HEK293 (cell line): Measurements from ENCODE around the gene PPIC.

ENCODE experiments used
- EGR2 ChIP-seq: fragments of 450-650 bp; formaldehyde crosslinking; IDR thresholded peaks from 2 replicates; pipeline ENCODE4 v1.5.1; 2016; ENCODE audit warnings: low read depth, missing biosample characterization, missing genetic modification characterization
- GLIS1 ChIP-seq: fragments of 450-650 bp; formaldehyde crosslinking; IDR thresholded peaks from 2 replicates; pipeline ENCODE4 v1.5.1; 2016; ENCODE audit warnings: missing biosample characterization, missing genetic modification characterization
- HOXA7 ChIP-seq: sonication (generic); formaldehyde crosslinking; IDR thresholded peaks from 2 replicates; pipeline ENCODE4 v1.8.1; 2022; ENCODE audit warnings: missing genetic modification reagents, borderline replicate concordance
- IKZF3 ChIP-seq: fragments of 450-650 bp; IDR thresholded peaks from 2 replicates; pipeline ENCODE4 v1.5.0; 2018; ENCODE audit warnings: missing biosample characterization, mild to moderate bottlenecking, missing genetic modification characterization, moderate library complexity
- INSM2 ChIP-seq: fragments of 450-650 bp; formaldehyde crosslinking; IDR thresholded peaks from 2 replicates; pipeline ENCODE4 v1.5.1; 2016; ENCODE audit warnings: missing biosample characterization, missing genetic modification characterization
- KLF16 ChIP-seq: fragments of 450-650 bp; formaldehyde crosslinking; IDR thresholded peaks from 2 replicates; pipeline ENCODE4 v1.5.1; 2017; ENCODE audit warnings: missing biosample characterization, missing genetic modification characterization
- MZF1 ChIP-seq: fragments of 450-650 bp; formaldehyde crosslinking; IDR thresholded peaks from 2 replicates; pipeline ENCODE4 v1.5.1; 2017; ENCODE audit warnings: missing biosample characterization, missing genetic modification characterization, borderline replicate concordance
- PRDM10 ChIP-seq: fragments of 450-650 bp; formaldehyde crosslinking; IDR thresholded peaks from 2 replicates; pipeline ENCODE4 v1.5.1; 2016; ENCODE audit warnings: missing biosample characterization, missing genetic modification characterization
- SP2 ChIP-seq: fragments of 450-650 bp; formaldehyde crosslinking; IDR thresholded peaks from 2 replicates; pipeline ENCODE4 v1.5.1; 2016; ENCODE audit warnings: missing biosample characterization, missing genetic modification characterization
- ZBTB10 ChIP-seq: fragments of 450-650 bp; formaldehyde crosslinking; IDR thresholded peaks from 2 replicates; pipeline ENCODE4 v1.5.1; 2016; ENCODE audit warnings: missing biosample characterization, missing genetic modification characterization
- ZBTB17 ChIP-seq: fragments of 450-650 bp; formaldehyde crosslinking; IDR thresholded peaks from 2 replicates; pipeline ENCODE4 v1.5.1; 2016; ENCODE audit warnings: missing biosample characterization, missing genetic modification characterization
- ZBTB26 ChIP-seq: fragments of 450-650 bp; formaldehyde crosslinking; optimal IDR thresholded peaks from 2 replicates; pipeline ENCODE3; 2016; ENCODE audit warnings: missing biosample characterization, mild to moderate bottlenecking, missing genetic modification characterization
- ZBTB7A ChIP-seq: fragments of 450-650 bp; formaldehyde crosslinking; IDR thresholded peaks from 2 replicates; pipeline ENCODE4 v1.5.1; 2016; ENCODE audit warnings: low read depth, missing biosample characterization, missing genetic modification characterization
- ZBTB8A ChIP-seq: fragments of 450-650 bp; formaldehyde crosslinking; IDR thresholded peaks from 2 replicates; pipeline ENCODE4 v1.5.1; 2016; ENCODE audit warnings: missing biosample characterization, missing genetic modification characterization
- ZIC2 ChIP-seq: fragments of 450-650 bp; formaldehyde crosslinking; IDR thresholded peaks from 2 replicates; pipeline ENCODE4 v1.5.1; 2016; ENCODE audit warnings: missing biosample characterization, missing genetic modification characterization
- ZNF112 ChIP-seq: fragments of 450-650 bp; formaldehyde crosslinking; IDR thresholded peaks from 2 replicates; pipeline ENCODE4 v1.5.0; 2017; ENCODE audit warnings: missing biosample characterization, missing genetic modification characterization
- ZNF138 ChIP-seq: fragments of 450-650 bp; formaldehyde crosslinking; IDR thresholded peaks from 2 replicates; pipeline ENCODE4 v1.5.1; 2016; ENCODE audit warnings: missing biosample characterization, missing genetic modification characterization, borderline replicate concordance
- ZNF302 ChIP-seq: fragments of 450-650 bp; formaldehyde crosslinking; IDR thresholded peaks from 2 replicates; pipeline ENCODE4 v1.5.1; 2016; ENCODE audit warnings: missing biosample characterization, missing genetic modification characterization, low read depth
- ZNF311 ChIP-seq: fragments of 450-650 bp; formaldehyde crosslinking; IDR thresholded peaks from 2 replicates; pipeline ENCODE4 v1.5.1; 2017; ENCODE audit warnings: missing biosample characterization, missing genetic modification characterization, borderline replicate concordance
- ZNF354C ChIP-seq: fragments of 450-650 bp; formaldehyde crosslinking; IDR thresholded peaks from 2 replicates; pipeline ENCODE4 v1.5.1; 2016; ENCODE audit warnings: missing biosample characterization, missing genetic modification characterization, low read depth, borderline replicate concordance
- ZNF433 ChIP-seq: fragments of 450-650 bp; formaldehyde crosslinking; IDR thresholded peaks from 2 replicates; pipeline ENCODE4 v1.5.1; 2016; ENCODE audit warnings: missing biosample characterization, missing genetic modification characterization, low read depth
- ZNF704 ChIP-seq: fragments of 450-650 bp; formaldehyde crosslinking; IDR thresholded peaks from 2 replicates; pipeline ENCODE4 v1.5.1; 2016; ENCODE audit warnings: missing biosample characterization, missing genetic modification characterization
- ZXDB ChIP-seq: fragments of 450-650 bp; formaldehyde crosslinking; IDR thresholded peaks from 2 replicates; pipeline ENCODE4 v1.5.1; 2016; ENCODE audit warnings: missing biosample characterization, missing genetic modification characterization
- TF ChIP-seq, protein P1 (sequence below): fragments of 450-650 bp; formaldehyde crosslinking; IDR thresholded peaks from 2 replicates; pipeline ENCODE4 v1.5.1; 2017; ENCODE audit warnings: missing biosample characterization, missing genetic modification characterization
- TF ChIP-seq, protein P2 (sequence below): fragments of 450-650 bp; formaldehyde crosslinking; IDR thresholded peaks from 2 replicates; pipeline ENCODE4 v1.5.1; 2016; ENCODE audit warnings: missing biosample characterization, missing genetic modification characterization

Gene PPIC

DNA sequence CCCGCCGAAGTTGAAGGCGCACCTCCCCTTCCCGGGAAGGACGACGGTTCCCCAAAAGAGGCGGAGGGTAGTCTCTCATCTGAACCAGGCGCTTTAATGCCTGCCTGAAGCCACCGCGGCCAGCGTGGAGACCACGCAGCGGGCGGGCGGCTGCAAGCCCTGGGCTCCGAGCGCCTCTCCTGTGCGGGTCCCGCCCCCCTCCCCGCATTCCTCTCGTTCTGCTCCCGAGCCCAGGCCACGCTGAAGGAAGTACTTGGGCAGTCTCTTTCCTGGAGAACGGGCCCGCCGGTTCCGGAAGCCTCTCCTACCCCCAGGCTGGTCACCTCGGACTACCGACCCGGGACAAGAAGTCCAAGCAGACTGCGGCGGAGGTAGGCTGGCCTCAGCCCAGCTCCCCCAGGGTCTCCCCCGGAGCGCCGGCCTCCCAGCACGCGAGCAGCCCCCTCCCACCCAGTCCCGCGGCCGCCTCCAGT lies 571 bp downstream of the PPIC start (continued):
- TF ChIP-seq ZBTB8A (tag by site-specific recombination), result peak; percentile 91
- no peak for TF ChIP-seq ZNF704 (tag by site-specific recombination)
- peak; percentile 52; the same call in 1 of the 2 replicates for TF ChIP-seq ZBTB7A (tag by site-specific recombination)
- no peak for TF ChIP-seq ZNF433 (tag by site-specific recombination)
- TF ChIP-seq PRDM10 (tag by site-specific recombination), result peak; percentile 27; the same call in 1 of the 2 replicates
- TF ChIP-seq KLF16, result peak; percentile 51
- peak; percentile 74 for TF ChIP-seq IKZF3 (tag by site-specific recombination)
- no peak for TF ChIP-seq ZNF138 (tag by site-specific recombination)
- TF ChIP-seq SP2, result peak; percentile 80
- no peak for TF ChIP-seq MZF1 (tag by site-specific recombination)
- TF ChIP-seq ZBTB17 (tag by site-specific recombination), result no peak
- no peak for TF ChIP-seq HOXA7 (CRISPR knock-in tag)
- TF ChIP-seq ZXDB, result peak; percentile 8; the same call in 1 of the 2 replicates
- no peak for TF ChIP-seq ZNF354C (tag by site-specific recombination)
- TF ChIP-seq, protein P1, sequence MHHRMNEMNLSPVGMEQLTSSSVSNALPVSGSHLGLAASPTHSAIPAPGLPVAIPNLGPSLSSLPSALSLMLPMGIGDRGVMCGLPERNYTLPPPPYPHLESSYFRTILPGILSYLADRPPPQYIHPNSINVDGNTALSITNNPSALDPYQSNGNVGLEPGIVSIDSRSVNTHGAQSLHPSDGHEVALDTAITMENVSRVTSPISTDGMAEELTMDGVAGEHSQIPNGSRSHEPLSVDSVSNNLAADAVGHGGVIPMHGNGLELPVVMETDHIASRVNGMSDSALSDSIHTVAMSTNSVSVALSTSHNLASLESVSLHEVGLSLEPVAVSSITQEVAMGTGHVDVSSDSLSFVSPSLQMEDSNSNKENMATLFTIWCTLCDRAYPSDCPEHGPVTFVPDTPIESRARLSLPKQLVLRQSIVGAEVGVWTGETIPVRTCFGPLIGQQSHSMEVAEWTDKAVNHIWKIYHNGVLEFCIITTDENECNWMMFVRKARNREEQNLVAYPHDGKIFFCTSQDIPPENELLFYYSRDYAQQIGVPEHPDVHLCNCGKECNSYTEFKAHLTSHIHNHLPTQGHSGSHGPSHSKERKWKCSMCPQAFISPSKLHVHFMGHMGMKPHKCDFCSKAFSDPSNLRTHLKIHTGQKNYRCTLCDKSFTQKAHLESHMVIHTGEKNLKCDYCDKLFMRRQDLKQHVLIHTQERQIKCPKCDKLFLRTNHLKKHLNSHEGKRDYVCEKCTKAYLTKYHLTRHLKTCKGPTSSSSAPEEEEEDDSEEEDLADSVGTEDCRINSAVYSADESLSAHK, result no peak
- no peak for TF ChIP-seq EGR2
- 0 out of 2 replicates have a peak, but pooled peaks have one; percentile 36 for TF ChIP-seq ZBTB10 (tag by site-specific recombination)
- TF ChIP-seq ZBTB26 (tag by site-specific recombination), result no peak
- no peak for TF ChIP-seq ZNF112
- TF ChIP-seq ZNF302 (tag by site-specific recombination), result no peak
- TF ChIP-seq INSM2 (tag by site-specific recombination), result no peak
- TF ChIP-seq, protein P2, sequence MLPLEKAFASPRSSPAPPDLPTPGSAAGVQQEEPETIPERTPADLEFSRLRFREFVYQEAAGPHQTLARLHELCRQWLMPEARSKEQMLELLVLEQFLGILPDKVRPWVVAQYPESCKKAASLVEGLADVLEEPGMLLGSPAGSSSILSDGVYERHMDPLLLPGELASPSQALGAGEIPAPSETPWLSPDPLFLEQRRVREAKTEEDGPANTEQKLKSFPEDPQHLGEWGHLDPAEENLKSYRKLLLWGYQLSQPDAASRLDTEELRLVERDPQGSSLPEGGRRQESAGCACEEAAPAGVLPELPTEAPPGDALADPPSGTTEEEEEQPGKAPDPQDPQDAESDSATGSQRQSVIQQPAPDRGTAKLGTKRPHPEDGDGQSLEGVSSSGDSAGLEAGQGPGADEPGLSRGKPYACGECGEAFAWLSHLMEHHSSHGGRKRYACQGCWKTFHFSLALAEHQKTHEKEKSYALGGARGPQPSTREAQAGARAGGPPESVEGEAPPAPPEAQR, result no peak
- peak; percentile 78 for TF ChIP-seq ZIC2 (tag by site-specific recombination)
- TF ChIP-seq ZNF311, result no peak
- peak; percentile 100 for TF ChIP-seq GLIS1 (tag by site-specific recombination)
